EL (cell line): ENCODE measurements around the gene RFTN1.
"Not testable (repeated sequence)": the region's sequence is repeated elsewhere in the genome, so short reads cannot be mapped to it uniquely, and the experiment has no call there.

ENCODE experiments used
- DNase-seq: peaks from one replicate; pipeline ENCODE4 v3.0.0-alpha.2; 2016

RFTN1 gene

GRCh38 chr3:16506884-16507577 is 6.5 kb downstream of the RFTN1 start:
- DNase-seq = no peak

GRCh38 chr3:16506451-16506850 is 7.0 kb downstream of the RFTN1 start:
- no peak for DNase-seq

DNA sequence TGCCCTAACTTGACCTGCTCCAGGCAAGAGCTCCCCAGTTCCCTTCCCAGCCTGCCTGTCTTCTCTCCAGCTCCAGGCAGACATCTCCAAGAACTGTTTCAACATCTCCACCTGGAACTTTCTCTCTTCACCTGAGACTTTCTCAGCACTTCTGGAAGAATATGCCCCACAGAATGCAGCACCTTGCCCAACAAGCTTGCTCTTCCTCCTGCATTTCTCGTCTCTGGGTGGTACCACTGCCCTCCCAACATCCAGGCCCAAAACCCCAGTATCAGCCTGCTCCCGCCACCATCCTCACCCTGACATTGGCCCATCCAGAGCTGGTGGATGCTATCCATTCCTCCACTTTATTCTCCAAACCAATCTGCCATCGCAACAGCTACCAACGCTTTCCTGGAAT is 8.8 kb downstream of the RFTN1 start:
- no peak for DNase-seq

DNA sequence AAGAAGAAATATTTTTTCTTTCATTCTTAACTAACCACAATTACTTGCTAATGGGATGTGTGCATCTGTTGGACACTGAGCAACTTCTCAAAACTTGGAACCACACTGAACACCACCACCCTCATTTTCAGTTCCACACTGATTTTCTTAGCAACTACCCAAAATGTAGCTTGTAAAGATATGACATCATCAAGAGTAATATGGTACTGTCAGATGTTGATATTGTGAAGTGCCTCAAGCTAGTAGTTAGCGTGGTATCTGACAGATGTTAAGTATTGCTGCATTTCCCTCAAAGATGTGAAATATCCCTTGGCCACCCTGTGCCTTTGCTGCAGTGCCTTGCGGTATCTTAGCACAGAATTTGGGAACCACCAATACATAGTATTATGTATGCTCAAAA is 9.3 kb downstream of the RFTN1 start:
- peak; percentile 19 for DNase-seq

DNA sequence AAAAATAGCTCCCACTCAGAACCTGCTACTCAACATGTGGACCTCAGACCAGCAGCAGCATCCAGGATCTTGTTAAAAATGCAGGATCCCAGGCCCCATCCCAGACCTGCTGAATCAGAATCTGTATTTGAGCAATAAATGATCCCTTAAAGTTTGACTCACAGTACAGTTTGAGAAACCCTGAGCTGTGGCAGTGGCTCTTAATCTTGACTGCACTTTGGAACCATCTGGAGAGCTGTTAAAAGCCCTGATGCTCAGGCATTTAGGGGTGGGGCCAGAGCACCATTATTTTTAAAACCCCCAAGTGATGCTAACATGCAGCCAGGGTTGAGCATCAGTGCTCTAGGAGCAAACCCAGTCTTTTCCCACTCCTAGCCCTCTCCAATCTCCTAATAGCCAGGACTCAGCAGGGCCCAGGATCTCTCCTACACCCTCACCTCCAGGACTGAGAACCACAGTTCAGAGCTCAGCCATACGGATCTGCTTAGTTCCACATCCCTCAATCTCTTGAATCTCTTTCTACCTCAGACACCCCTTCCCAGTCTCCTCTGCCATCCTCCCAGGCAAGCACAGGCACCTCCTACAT is 10.2 kb downstream of the RFTN1 start:
- DNase-seq = no peak

DNA sequence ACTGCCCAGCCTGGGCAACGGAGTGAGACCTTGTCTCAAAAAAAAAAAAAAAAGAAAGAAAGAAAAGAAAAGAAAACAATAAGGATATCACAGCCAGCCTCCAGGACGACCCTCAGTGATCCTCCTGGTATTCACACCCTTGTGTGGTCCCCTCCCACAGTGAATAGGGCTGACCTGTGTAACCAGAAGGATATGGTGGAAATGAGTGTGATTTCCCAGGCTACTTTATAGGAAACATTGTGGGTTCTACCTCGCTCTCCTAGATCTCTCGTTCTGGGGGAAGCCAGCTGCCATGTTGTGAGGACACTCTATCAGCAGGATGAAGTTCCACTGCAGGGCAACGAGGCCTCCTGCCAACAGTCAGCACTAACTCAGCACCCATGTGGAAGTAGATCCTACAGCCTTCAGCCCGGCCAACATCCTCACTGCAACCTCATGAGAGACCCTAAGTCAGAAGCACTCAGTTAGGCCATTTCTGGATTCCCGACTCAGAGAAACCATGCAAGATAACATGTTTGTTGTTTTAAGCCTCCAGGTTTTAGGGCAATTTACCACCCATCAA is 11.1 kb downstream of the RFTN1 start:
- DNase-seq = no peak

DNA sequence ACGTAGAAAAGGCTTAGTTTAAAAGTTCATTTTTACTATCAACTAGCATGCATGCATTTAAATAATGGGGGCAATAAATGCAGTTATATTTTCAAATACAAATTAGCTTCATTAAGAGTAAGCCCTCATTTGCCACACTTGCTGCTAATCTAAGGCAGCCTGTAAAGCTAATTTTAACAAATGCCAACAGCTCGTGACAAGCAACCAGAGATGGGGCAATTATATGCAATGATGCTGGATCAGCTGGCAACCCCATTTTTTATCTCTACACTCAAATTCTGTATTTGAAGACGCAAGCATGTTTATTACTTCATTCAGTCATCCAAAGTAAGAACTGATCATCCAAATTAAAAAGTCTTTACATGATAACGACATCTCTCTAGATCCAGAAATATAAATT is 12.1 kb downstream of the RFTN1 start:
- no peak for DNase-seq

- no peak for DNase-seq
Measured at GRCh38 chr3:16500911-16501310, 12.6 kb downstream of the RFTN1 start.

DNA sequence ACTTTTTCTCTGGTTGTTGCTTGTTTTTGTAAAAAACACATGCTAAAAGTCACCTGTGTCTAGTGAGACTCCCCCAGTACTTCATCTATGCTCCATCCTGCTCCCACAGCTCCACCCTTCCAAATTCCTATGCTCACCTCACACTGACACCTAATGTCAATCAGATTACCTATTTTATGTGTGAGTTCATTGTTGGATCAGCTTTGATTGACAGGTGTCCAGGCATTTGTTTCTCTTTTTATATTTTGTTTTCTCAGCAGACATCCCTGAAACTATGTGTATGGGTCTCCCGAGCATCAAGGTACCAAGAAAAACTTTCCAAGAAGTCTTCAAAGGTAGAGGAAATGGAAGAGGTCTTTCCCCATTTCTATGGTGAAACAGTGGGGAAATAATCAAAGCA is 13.4 kb downstream of the RFTN1 start:
- DNase-seq = no peak

DNA sequence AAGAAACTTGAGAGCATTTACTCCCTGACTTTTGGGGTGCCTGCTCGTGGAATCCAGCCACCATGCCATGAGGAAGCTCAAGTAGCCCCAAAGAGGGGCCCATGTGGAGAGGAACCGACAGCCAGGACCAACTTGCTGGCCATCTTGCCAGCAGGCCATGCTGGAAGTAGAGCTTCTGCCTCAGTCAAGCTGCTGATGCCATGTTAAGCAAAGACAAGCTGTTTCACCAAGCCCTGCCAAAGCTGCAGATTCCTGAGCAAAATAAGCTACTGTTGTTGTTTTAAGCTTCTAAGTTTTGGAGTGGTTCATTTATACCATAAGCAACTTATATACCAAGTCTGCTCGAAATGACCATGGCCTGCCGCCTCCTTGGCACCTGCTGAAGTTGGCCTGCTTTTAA is 14.1 kb downstream of the RFTN1 start:
- DNase-seq = no peak

- no peak for DNase-seq
Measured at GRCh38 chr3:16498130-16498890, 15.2 kb downstream of the RFTN1 start.

- DNase-seq = peak; percentile 50
Measured at GRCh38 chr3:16496408-16497222, 16.9 kb downstream of the RFTN1 start.

DNA sequence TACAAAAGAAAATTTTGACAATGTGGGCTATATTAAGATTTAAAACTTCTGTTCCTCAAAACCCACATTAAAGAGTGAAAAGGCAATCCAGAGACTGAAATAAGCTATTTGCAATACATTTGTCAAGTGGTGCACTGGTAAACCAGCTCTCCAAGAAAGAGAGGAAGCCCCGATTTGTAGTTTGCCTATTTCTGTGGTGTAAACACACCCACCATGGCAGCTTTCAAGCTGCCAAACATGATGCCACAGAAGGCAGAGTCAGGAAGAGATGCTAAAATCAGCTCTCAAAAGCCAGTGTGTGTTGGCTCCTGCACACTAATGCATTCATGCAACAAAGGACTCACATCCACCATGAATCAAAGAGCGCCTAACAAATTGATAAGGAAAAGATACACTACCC is 17.5 kb downstream of the RFTN1 start:
- no peak for DNase-seq

DNA sequence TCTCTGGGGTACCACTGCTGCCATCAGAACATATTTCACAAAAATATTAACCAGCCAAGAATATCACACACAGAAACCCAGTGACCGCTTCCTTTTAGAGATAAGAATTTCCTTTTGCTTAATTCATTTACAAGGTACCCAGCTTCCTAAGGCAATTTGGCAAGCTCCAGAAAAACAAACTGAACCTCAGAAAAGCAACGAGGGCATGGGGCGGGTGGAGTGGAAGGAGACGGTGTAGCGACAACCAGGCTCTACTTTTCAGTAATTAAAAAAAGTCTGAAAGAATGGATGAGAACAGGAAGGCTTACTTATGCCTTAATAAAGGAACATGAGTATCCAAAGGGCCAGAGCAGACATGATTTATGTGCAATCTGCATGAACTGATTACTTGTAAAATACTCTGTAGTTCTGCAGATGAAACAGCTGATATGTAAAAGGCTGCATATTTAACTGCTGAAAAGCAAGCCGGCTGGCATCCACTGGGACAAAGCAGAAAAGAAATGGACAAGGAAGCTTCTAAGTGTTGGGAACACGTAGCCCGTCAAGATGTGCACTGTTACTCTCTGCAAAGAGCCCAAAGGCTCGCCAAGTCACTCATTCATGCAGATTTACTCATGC is 18.6 kb downstream of the RFTN1 start:
- DNase-seq = no peak

- no peak for DNase-seq
Measured at GRCh38 chr3:16494094-16494493, 19.4 kb downstream of the RFTN1 start.

- no peak for DNase-seq
Measured at GRCh38 chr3:16490062-16490619, 23.4 kb downstream of the RFTN1 start.

- not testable (repeated sequence) for DNase-seq
Measured at GRCh38 chr3:16489326-16490061, 24.0 kb downstream of the RFTN1 start.

- no peak for DNase-seq
Measured at GRCh38 chr3:16488637-16489036, 24.9 kb downstream of the RFTN1 start.

DNA sequence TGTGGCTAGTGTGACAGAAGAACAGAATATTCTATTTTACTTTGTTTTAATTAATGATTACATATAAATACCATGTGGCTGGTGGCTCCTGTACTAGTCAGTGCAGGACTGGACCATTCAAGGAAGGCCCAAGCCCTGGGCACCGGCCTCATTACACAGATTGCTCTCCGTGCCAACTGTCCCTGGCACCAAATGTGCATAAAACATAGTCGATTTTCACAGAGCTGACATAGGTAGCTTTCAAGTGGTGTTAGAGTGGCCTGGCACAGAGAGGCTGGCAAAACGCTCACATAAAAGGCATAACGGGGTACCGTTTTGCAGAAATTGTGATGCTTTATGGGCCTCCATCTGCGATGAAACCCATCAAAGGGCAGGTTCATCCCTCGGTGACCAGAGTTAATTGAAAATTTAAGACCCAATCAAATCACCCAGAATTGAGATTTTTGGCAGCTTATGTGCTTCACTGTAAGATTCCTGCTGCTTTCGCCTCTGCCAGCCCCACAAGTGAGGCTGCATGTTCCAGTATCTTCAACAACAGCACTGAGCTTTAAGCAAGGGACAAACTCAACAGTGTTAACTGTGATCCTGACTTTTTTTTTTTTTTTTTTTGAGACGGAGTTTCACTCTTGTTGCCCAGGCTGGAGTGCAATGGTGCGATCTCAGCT is 25.9 kb downstream of the RFTN1 start:
- no peak for DNase-seq

GRCh38 chr3:16486951-16487480 is 26.5 kb downstream of the RFTN1 start:
- DNase-seq = no peak

DNA sequence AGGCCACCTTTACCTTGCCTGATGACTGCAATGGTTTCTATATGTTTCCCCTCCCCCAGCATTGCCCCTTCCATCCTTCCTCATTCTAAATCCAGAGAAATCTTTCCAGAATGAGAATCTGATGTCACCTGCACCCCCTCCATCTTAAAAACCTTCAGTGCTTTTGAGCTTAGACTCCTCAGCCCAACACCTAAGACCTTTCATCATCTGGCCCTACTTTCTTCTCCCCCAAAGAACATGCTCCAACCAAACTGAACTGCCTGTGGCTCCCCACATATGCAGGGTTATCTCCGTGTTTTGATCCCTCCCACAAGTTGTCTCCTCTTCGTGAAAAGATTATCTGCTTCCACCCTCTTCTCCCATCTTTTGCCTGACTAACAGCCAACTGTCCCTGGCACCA is 27.3 kb downstream of the RFTN1 start:
- DNase-seq = no peak
